ENCODE measurements around the gene RABGAP1L.
A peak's percentile ranks its signal among the peaks of the same experiment; 100 is the strongest.
"Not testable (repeated sequence)": the region's sequence is repeated elsewhere in the genome, so short reads cannot be mapped to it uniquely, and the experiment has no call there.

The RABGAP1L gene

DNA sequence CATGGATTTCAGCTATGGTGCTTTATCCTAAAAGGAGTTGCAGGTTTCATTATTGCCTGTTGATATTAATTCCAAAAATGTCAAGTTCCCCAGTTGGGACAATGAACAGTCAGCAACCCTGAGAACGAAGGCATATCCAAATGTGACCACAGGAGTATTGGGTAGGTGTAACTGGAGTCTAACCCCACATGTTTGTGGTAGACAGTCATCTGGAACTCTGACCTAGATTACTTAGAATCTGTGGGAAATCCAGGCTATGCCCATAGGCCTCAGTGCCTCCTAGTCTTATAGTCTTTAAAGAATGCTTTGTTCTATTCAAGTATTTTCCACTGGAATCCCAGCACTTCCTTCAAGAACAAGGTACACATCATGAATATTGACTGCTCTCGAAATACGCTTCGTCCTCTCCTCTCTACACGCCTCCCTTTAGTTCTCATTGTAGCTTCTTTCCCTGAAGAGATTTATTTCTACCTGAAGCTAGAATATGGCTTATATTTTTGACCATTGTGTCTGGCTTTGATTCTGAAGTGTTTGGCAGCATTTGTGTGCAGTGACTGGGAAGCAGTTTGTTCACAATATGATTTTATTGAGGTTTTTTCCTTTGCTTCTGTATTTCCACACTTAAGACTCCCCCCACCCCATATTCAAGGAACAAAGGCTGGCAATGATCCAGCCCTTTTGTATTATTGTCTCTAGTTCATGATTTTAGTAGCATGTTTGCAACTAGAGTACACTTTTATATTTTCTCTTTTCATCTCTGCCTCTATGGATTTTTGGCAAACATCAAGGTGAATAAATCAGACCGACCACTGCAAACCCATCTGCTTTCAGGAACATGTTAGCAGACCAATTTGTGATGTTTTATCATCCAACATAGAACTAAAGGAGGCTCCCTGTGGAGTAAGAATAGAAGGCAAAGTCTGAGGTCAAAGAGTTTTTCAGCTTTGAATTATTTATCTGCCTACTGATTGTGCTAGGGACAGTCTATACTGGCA is 467.0 kb downstream of the RABGAP1L start:
- TF ChIP-seq, protein P1, sequence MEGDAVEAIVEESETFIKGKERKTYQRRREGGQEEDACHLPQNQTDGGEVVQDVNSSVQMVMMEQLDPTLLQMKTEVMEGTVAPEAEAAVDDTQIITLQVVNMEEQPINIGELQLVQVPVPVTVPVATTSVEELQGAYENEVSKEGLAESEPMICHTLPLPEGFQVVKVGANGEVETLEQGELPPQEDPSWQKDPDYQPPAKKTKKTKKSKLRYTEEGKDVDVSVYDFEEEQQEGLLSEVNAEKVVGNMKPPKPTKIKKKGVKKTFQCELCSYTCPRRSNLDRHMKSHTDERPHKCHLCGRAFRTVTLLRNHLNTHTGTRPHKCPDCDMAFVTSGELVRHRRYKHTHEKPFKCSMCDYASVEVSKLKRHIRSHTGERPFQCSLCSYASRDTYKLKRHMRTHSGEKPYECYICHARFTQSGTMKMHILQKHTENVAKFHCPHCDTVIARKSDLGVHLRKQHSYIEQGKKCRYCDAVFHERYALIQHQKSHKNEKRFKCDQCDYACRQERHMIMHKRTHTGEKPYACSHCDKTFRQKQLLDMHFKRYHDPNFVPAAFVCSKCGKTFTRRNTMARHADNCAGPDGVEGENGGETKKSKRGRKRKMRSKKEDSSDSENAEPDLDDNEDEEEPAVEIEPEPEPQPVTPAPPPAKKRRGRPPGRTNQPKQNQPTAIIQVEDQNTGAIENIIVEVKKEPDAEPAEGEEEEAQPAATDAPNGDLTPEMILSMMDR (IDR thresholded peaks at IDR 0.05; ENCODE audit: insufficient read depth, low read depth, low read length, missing control alignments), result no peak
- no peak overlapping the region for H3K4me3 ChIP-seq (ENCODE audit: low read length)
- peak; percentile 9 for DNase-seq (ENCODE audit: low read depth)

DNA sequence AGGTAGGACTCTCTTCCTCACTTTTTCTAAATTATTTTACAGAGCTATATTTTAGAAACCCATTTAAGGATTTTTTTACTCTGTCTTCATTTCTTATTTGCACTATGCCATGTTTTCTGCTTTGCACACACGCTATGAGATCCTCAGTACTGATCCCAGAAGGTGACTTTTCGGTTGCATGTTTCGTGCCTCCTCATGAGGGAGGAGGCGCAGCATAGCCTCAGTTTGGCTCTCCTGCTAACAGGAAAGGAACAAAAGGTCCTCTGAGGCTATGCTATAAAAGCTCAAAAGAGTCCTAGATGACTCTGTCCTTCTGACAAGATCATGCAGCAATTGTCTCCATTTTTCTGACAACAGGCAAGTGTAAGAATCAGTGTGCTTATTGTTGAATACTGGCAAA is 478.2 kb downstream of the RABGAP1L start:
- DNase-seq (ENCODE audit: low read depth), result no peak
- TF ChIP-seq, protein P1 (IDR thresholded peaks at IDR 0.05; ENCODE audit: insufficient read depth, low read depth, low read length, missing control alignments), result no peak

DNA sequence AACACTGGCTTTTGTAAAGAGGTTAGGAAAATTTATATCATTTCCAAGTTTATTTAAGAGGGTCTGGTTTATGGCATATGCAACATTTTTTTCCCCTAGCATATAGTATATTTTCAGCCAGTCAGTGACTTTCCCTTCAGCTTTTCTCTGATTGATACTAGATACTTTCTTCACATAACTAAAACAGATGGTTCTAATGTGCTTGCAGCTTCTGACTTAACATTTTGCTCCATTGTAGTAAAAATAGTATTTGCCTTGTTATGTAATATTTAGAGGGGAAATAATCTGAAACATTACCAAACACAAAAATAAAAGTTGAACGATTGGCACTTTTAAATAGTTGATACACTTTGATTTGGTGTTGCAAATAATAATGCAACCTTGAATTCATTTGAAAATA is 480.1 kb downstream of the RABGAP1L start:
- no peak overlapping the region for H3K4me3 ChIP-seq (ENCODE audit: low read length)
- TF ChIP-seq, protein P1 (IDR thresholded peaks at IDR 0.05; ENCODE audit: insufficient read depth, low read depth, low read length, missing control alignments), result no peak
- no peak for DNase-seq (ENCODE audit: low read depth)

More for the DNA sequence above, 478.2 kb downstream of the RABGAP1L start:
- no peak overlapping the region for H3K4me3 ChIP-seq (ENCODE audit: low read length)

DNA sequence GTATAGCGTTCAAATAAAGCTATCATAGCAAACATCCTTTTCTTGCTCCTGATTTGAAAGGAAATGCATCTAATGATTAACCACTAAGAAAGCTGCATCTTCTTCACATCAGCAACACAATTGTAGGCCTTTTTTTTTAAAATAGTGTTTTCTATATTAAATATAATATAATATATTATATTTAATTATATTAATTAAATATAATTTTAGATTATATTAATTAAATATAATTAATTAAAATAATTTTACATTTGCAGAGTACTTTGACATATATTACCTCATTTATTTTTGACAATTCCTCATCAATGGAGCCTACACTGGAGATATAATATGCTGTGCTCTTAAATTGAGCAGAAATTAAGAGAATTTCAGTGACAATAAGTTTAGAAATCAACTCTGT is 481.5 kb downstream of the RABGAP1L start:
- TF ChIP-seq, protein P1 (IDR thresholded peaks at IDR 0.05; ENCODE audit: insufficient read depth, low read depth, low read length, missing control alignments), result no peak
- DNase-seq (ENCODE audit: low read depth), result no peak
- no peak overlapping the region for H3K4me3 ChIP-seq (ENCODE audit: low read length)

DNA sequence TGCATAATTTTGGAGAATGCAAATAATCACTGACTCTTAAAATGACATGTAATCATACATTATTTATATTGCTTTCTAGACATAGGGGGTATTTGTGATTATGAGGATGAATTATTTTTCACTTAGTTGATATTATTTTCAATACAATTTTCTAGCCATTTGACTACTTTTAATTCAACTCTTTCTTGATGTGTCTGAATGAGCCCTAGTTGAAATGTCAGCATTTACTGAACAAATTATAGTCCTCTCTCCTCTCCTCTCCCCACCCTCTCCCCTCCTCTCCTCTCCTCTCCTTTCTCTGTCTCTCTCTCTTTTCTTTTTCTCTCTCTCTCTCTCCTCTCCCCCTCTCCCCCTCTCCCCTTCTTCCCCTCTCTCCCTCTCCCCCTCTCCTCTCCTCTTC is 483.1 kb downstream of the RABGAP1L start:
- TF ChIP-seq, protein P1 (IDR thresholded peaks at IDR 0.05; ENCODE audit: insufficient read depth, low read depth, low read length, missing control alignments), result no peak
- H3K4me3 ChIP-seq (ENCODE audit: low read length), result no peak overlapping the region
- DNase-seq (ENCODE audit: low read depth), result no peak

DNA sequence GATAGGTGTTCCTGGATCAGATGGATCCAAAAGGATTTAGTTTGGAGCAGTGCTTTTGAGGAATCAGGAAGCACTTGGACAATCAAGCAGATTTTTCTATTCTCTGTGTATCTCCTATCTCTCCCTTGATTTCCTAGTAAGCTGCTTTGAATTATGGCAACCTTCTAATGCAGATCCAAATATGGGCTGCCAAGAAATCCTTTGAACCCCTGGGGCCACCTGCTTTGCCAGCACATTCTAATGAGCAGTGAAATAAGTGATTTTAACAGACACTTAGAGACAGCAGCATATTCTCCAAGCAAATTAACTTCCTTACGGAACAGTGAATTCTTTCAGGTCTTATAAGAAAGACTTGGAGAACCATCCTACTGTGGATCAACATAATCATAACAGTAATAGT is 483.9 kb downstream of the RABGAP1L start:
- TF ChIP-seq, protein P1 (IDR thresholded peaks at IDR 0.05; ENCODE audit: insufficient read depth, low read depth, low read length, missing control alignments), result no peak
- H3K4me3 ChIP-seq (ENCODE audit: low read length), result no peak overlapping the region
- DNase-seq (ENCODE audit: low read depth), result no peak

DNA sequence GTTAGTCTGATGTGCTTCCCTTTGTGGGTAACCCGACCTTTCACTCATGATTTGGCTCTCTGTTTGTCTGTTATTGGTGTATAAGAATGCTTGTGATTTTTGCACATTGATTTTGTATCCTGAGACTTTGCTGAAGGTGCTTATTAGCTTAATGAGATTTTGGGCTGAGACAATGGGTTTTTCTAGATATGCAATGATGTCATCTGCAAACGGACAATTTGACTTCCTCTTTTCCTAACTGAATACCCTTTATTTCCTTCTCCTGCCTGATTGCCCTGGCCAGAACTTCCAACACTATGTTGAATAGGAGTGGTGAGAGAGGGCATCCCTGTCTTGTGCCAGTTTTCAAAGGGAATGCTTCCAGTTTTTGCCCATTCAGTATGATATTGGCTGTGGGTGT is 490.3 kb downstream of the RABGAP1L start:
- not testable (repeated sequence) for DNase-seq (ENCODE audit: low read depth); H3K4me3 ChIP-seq (ENCODE audit: low read length)
